Measurements from ENCODE around the gene CDO1. TPM values are rescaled to one million over a fixed set of nuclear protein-coding genes. Genes with fewer than 3 reads are reported as not detected.

The CDO1 gene
- total RNA-seq, 2 experiments from 2014 or later = not detected

- Histone ChIP-seq H3K4me3 (ENCODE audit: low read depth, low read length, poor library complexity, severe bottlenecking) (no peak overlapping the region), H3K9me3 (ENCODE audit: low read length) (no peaks in the 10 kb centered on the region), H3K27ac (ENCODE audit: low read depth, low read length, poor library complexity, severe bottlenecking) (no peak overlapping the region), H3K36me3 (ENCODE audit: insufficient read depth, low read length) (no peaks in the 10 kb centered on the region), H2AFZ (ENCODE audit: low read length) (no peak overlapping the region), H3K4me1 (ENCODE audit: insufficient read depth, low read length, poor library complexity, severe bottlenecking) (no peaks in the 10 kb centered on the region), H4K20me1 (ENCODE audit: insufficient read depth, low read length) (no peaks in the 10 kb centered on the region), H3K79me2 (ENCODE audit: insufficient read depth, low read depth, low read length) (no peaks in the 10 kb centered on the region), H3K4me2 (ENCODE audit: low read length) (no peak overlapping the region), H3K9me2 (ENCODE audit: insufficient read depth, low read length) (no peaks in the 10 kb centered on the region)
- CTCF ChIA-PET (ENCODE audit: unreplicated experiment) = no interaction called here
- TF ChIP-seq EZH2phosphoT487 (IDR thresholded peaks at IDR 0.05; ENCODE audit: borderline replicate concordance, low read depth, low read length) (no peak), CTCF (conservative IDR thresholded peaks at IDR 0.05; ENCODE audit: low read length) (no peak)
- no TSS peak for BruUV-seq (replicated peaks)
- POLR2A ChIA-PET = interaction anchor here (0.7 kb wide), 1 partner anchor 18 kb away, joined by 3 read pairs; no protein-coding TSS in a partner anchor
- no peak for DNase-seq (ENCODE audit: low spot score)
- intact Hi-C loops (cut with micrococcal nuclease; ENCODE audit: unreplicated experiment) = no loop called here
Observed at GRCh38 chr5:115775999-115776398, 40.5 kb downstream of the CDO1 start.

DNA sequence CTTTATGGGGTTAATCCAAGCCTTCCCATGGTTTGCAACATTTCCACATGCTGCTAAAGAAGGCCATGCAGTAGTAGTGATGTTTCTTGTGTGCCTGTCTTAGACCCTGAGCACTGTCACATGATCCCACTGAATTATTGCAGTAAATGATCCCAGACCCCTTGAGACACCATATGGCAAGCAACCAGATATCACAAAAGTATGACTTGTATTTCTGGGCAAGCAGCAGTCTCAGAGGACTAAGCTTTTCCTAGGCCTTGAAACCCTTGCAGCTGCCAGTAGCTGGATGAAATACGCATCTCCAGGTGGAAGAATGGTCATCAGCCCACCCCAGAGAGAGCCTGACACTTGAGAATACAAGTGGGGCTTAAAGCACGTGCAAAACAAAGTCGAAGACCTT, 41.8 kb downstream of the CDO1 start:
- TF ChIP-seq CTCF (conservative IDR thresholded peaks at IDR 0.05; ENCODE audit: low read length) (no peak), EZH2phosphoT487 (IDR thresholded peaks at IDR 0.05; ENCODE audit: borderline replicate concordance, low read depth, low read length) (no peak)
- Histone ChIP-seq H3K79me2 (ENCODE audit: insufficient read depth, low read depth, low read length) (no peaks in the 10 kb centered on the region), H2AFZ (ENCODE audit: low read length) (no peak overlapping the region), H3K4me1 (ENCODE audit: insufficient read depth, low read length, poor library complexity, severe bottlenecking) (no peaks in the 10 kb centered on the region), H3K27ac (ENCODE audit: low read depth, low read length, poor library complexity, severe bottlenecking) (no peak overlapping the region), H3K4me3 (ENCODE audit: low read depth, low read length, poor library complexity, severe bottlenecking) (no peak overlapping the region), H3K36me3 (ENCODE audit: insufficient read depth, low read length) (no peaks in the 10 kb centered on the region), H4K20me1 (ENCODE audit: insufficient read depth, low read length) (no peaks in the 10 kb centered on the region), H3K4me2 (ENCODE audit: low read length) (no peak overlapping the region), H3K9me2 (ENCODE audit: insufficient read depth, low read length) (no peaks in the 10 kb centered on the region), H3K9me3 (ENCODE audit: low read length) (no peaks in the 10 kb centered on the region)
- ChIA-PET POLR2A (interaction anchor here (0.6 kb wide), 2 partner anchors 55 to 602 kb away, joined by 3 read pairs; no protein-coding TSS in a partner anchor), CTCF (ENCODE audit: unreplicated experiment) (no interaction called here)
- DNase-seq (ENCODE audit: low spot score) = no peak
- no TSS peak for BruUV-seq (replicated peaks)
- intact Hi-C loops (cut with micrococcal nuclease; ENCODE audit: unreplicated experiment) = no loop called here

DNA sequence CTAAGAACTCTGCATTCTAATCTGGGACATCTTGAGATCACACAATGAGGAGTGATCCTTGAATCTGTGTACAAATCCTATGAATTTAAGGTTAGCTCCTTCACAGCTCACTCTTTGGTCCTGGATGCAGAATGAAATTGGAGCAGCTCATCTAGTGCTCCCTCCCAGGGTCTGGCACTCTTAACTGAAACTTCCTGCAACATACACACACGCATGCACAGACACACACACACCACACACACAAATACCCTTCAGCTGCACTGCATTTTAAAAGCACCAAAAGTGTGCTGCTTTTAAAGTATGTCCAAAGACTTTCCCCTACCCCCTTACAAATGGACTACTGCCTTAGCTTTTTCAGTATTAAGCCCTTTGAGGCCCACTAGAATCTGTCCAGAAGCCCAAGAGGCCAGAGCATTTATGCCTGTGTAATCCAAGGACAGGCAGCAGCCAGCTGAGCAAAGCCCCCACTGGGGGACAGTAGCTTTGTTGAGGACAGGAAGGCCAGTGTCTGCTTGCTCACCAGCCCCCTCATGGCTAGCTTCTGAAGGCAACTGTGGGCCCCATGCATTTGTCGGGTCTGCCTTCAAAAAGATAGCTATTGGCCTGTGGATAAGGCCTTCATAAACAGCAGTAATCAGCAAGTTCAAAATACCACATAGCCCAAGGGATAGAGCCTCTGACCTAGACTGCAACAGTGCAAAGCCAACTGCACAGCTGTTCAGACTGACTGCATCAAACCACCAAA, 43.6 kb downstream of the CDO1 start:
- CTCF ChIA-PET (ENCODE audit: unreplicated experiment) = interaction anchor here (0.5 kb wide), 1 partner anchor 199 kb away, joined by 4 read pairs; no protein-coding TSS in a partner anchor

More for the DNA sequence above, 43.6 kb downstream of the CDO1 start:
- POLR2A ChIA-PET = interaction anchor here (1.4 kb wide), 1 partner anchor 11 kb away, joined by 3 read pairs; no protein-coding TSS in a partner anchor
- no peak for DNase-seq (ENCODE audit: low spot score)
- Histone ChIP-seq H3K36me3 (ENCODE audit: insufficient read depth, low read length) (no peaks in the 10 kb centered on the region), H3K4me2 (ENCODE audit: low read length) (no peak overlapping the region), H3K9me2 (ENCODE audit: insufficient read depth, low read length) (no peaks in the 10 kb centered on the region), H3K4me3 (ENCODE audit: low read depth, low read length, poor library complexity, severe bottlenecking) (no peak overlapping the region), H3K79me2 (ENCODE audit: insufficient read depth, low read depth, low read length) (no peaks in the 10 kb centered on the region), H3K9me3 (ENCODE audit: low read length) (no peaks in the 10 kb centered on the region), H3K27ac (ENCODE audit: low read depth, low read length, poor library complexity, severe bottlenecking) (no peak overlapping the region), H2AFZ (ENCODE audit: low read length) (no peak overlapping the region), H3K4me1 (ENCODE audit: insufficient read depth, low read length, poor library complexity, severe bottlenecking) (no peaks in the 10 kb centered on the region), H4K20me1 (ENCODE audit: insufficient read depth, low read length) (no peaks in the 10 kb centered on the region)
- TF ChIP-seq CTCF (conservative IDR thresholded peaks at IDR 0.05; ENCODE audit: low read length) (no peak), EZH2phosphoT487 (IDR thresholded peaks at IDR 0.05; ENCODE audit: borderline replicate concordance, low read depth, low read length) (no peak)
- intact Hi-C loops (cut with micrococcal nuclease; ENCODE audit: unreplicated experiment) = no loop called here
- BruUV-seq (replicated peaks) = no TSS peak

Data from OCI-LY7 (cell line).